Muscle of arm (tissue), 14 donors: ENCODE measurements around the gene DPYSL4. TPM values are rescaled to one million over a fixed set of nuclear protein-coding genes. Genes with fewer than 3 reads are reported as not detected.

ENCODE experiments used
- DNase-seq: peaks from one replicate; pipeline ENCODE4 v3.0.0-alpha.2; 2013
- long read RNA-seq, 11 donors: transcript quantifications; one replicate each; lab custom pipeline, GENCODE V29; 2026
- polyA plus RNA-seq, 12 donors: library from polyadenylated mRNA; unstranded; fragments of 120-200 nt; gene quantifications; one replicate each; pipeline ENCODE4 v1.2.1, GENCODE V29; 2013; ENCODE audit not compliant: insufficient read length in 12 of 12

The DPYSL4 gene
- 1 to 10 TPM in 10 of 12 donors, not detected in 2; 1.8 to 5.3 (median 2.8) TPM for polyA plus RNA-seq
- long read RNA-seq, donor 1, partial matches to known transcripts, result 0 of 2 reads
- long read RNA-seq, donor 1, other reads (novel, unspliced or antisense), result 0 of 2 reads
- long read RNA-seq, donor 2, result 0 reads
- long read RNA-seq, donor 3, result 0 reads
- long read RNA-seq, donor 4, result 0 reads
- long read RNA-seq, donor 5, result 0 reads
- long read RNA-seq, donor 6, partial matches to known transcripts, result 0 of 1 reads
- long read RNA-seq, donor 6, other reads (novel, unspliced or antisense), result 0 of 1 reads
- long read RNA-seq, donor 7, partial matches to known transcripts, result 0 of 1 reads
- long read RNA-seq, donor 7, other reads (novel, unspliced or antisense), result 0 of 1 reads
- long read RNA-seq, donor 8, result 0 reads
- long read RNA-seq, donor 9, result 0 reads
- long read RNA-seq, donor 10, result 0 reads
- long read RNA-seq, donor 11, partial matches to known transcripts, result 0 of 1 reads
- long read RNA-seq, donor 11, other reads (novel, unspliced or antisense), result 0 of 1 reads

- no peak for DNase-seq
Observed at GRCh38 chr10:132186488-132187429, at the start of gene DPYSL4. DPYSL4 (plus strand) TSS chr10:132186948; CDS start chr10:132187064, 116 bp downstream.

- DNase-seq, result no peak
Observed at GRCh38 chr10:132137111-132138072, 49.4 kb upstream of the DPYSL4 start.

DNA sequence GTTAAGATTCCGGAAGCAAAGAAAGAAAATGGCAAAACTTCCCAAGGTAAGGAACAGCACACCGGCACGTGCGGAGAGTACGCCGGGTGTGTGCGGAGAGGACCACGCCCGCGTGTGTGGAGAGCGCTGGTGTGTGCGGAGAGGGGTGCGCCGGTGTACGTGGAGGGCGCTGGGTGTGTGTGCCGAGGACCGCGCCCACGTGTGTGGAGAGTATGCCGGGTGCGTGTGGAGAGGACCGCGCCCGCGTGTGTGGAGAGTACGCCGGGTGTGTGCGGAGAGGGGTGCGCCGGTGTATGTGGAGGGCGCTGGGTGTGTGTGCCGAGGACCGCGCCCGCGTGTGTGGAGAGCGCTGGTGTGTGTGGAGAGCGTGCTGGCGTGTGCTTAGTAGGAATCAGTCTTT lies 48.6 kb upstream of the DPYSL4 start:
- no peak for DNase-seq

GRCh38 chr10:132138596-132138995 lies 48.2 kb upstream of the DPYSL4 start:
- DNase-seq, result no peak

- DNase-seq, result no peak
Observed at GRCh38 chr10:132139526-132139925, 47.2 kb upstream of the DPYSL4 start.

- DNase-seq, result no peak
Observed at GRCh38 chr10:132140167-132140925, 46.4 kb upstream of the DPYSL4 start.

DNA sequence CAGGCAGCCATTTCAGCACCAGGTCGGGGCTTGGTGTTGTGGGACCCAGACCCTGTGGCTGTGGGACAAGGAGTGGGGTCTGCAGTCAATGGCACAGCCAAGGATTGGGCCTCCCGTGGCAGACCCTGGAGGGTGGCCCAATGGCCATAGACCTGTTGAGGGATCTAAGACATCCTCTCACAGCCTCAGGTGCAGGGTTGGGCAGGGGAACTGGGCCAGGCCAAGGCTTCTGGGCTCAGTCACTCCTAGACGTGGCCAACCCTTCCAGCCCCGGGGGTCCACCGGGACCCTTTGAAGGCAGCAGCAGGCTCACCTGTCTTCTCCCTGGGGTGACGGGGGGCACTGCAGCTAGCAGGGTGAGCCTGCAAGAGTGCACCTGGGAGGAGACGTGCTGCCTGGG lies 45.7 kb upstream of the DPYSL4 start:
- DNase-seq, result no peak

DNA sequence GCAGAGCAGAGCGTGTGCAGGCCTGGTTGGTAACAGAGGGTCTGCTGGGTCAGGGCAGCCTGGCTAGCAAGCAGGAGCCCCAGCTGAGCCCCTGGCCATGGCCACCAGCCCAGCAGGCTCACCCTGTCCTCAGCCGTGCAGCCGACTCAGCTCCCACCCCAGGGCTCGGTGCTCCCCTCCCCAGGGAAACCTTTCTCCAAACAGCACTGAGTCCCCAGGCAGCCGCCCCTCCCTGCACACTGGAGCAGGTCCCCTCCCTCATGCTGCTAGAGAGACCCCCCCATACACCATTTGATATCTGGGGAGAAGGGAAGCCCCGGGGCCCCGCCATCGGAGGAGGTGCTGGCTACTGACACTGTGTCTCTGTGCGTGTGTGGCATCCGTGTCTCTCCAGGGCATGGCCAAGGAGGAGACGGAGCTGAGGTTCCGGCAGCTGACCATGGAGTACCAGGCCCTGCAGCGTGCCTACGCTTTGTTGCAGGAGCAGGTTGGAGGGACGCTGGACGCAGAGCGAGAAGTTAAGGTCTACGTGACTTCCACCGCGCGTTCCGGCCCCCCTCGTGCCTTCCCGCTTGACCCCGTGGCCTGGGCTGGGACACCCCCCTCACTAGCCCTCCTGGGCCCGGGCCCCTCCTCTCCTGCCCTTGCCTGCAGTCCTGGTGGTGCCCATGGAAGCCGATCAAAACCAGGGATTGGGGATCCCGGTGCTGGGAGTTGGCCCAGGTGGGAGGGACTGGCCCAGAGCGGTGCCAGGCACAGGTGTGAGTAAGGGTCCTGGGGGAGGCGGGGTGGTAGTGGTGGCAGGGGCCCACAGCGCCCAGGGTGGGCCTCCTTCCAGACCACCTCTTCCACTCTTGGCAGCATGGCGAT lies 45.0 kb upstream of the DPYSL4 start:
- no peak for DNase-seq

- DNase-seq, result no peak
Observed at GRCh38 chr10:132142396-132143161, 44.2 kb upstream of the DPYSL4 start.

- no peak for DNase-seq
Observed at GRCh38 chr10:132143162-132143561, 43.6 kb upstream of the DPYSL4 start.

DNA sequence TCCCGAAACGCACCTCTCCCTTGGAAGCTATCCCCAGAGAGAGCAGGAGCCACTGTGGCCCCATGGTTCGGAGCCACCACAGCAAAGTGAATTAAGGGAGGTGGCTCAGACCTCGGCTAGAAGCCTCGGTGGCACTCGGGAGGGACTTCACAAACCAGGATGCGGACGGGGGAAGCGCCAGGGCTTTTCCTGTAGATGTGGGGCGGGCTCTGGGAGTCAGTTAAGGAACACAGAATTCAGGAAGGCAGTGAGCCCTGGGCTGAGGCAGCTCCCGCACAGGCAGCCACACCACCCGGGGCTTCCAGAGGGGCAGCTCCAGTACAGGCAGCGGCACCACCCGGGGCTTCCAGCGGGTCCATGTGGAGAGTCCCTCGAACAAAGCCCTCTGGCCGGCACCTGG lies 42.7 kb upstream of the DPYSL4 start:
- no peak for DNase-seq

- DNase-seq, result no peak
Observed at GRCh38 chr10:132145002-132145401, 41.7 kb upstream of the DPYSL4 start.

- no peak for DNase-seq
Observed at GRCh38 chr10:132145521-132146185, 41.1 kb upstream of the DPYSL4 start.

- no peak for DNase-seq
Observed at GRCh38 chr10:132146271-132146671, 40.5 kb upstream of the DPYSL4 start.

- DNase-seq, result no peak
Observed at GRCh38 chr10:132146941-132147915, 39.5 kb upstream of the DPYSL4 start.
